Measurements from ENCODE around the gene HOXD11.

The HOXD11 gene

GRCh38 chr2:176122683-176123410, 15.8 kb downstream of the HOXD11 start, which contains the start of gene HOXD9:
HOXD9 (plus strand) TSS chr2:176122719; CDS start chr2:176122769, 50 bp downstream.
- DNase-seq, result no peak

- DNase-seq, result no peak
Observed at GRCh38 chr2:176123411-176124109, 16.5 kb downstream of the HOXD11 start.

GRCh38 chr2:176124110-176124946, 17.2 kb downstream of the HOXD11 start:
- DNase-seq, result no peak

- no peak for DNase-seq
Observed at GRCh38 chr2:176124947-176125771, 18.1 kb downstream of the HOXD11 start.

GRCh38 chr2:176125772-176126054, 18.6 kb downstream of the HOXD11 start:
- DNase-seq, result no peak

GRCh38 chr2:176126929-176127773, 20.1 kb downstream of the HOXD11 start:
- peak; percentile 78 to 79 for DNase-seq

GRCh38 chr2:176127774-176128072, 20.6 kb downstream of the HOXD11 start:
- DNase-seq, result no peak

- peak; percentile 61 to 72 for DNase-seq
Observed at GRCh38 chr2:176128172-176128981, 21.3 kb downstream of the HOXD11 start.

GRCh38 chr2:176128982-176129796, 22.1 kb downstream of the HOXD11 start, which contains the start of gene HOXD8:
HOXD8 (plus strand) TSS chr2:176129705; CDS start chr2:176130367, 662 bp downstream.
- peak; percentile 61 to 72 for DNase-seq

GRCh38 chr2:176129813-176130146, 22.7 kb downstream of the HOXD11 start:
- DNase-seq, result no peak

- DNase-seq, result peak in 1 of 2 experiments; percentile 38
Observed at GRCh38 chr2:176130147-176130956, 23.3 kb downstream of the HOXD11 start.

- DNase-seq, result peak in 1 of 2 experiments; percentile 27
Observed at GRCh38 chr2:176130957-176131847, 24.1 kb downstream of the HOXD11 start.

GRCh38 chr2:176131848-176132158, 24.7 kb downstream of the HOXD11 start:
- no peak for DNase-seq

- no peak for DNase-seq
Observed at GRCh38 chr2:176132205-176133171, 25.4 kb downstream of the HOXD11 start.

GRCh38 chr2:176133389-176133788, 26.3 kb downstream of the HOXD11 start:
- no peak for DNase-seq

GRCh38 chr2:176134035-176134434, 27.0 kb downstream of the HOXD11 start:
- DNase-seq, result no peak

- no peak for DNase-seq
Observed at GRCh38 chr2:176135035-176135440, 28.0 kb downstream of the HOXD11 start.

All from Kasumi-1 (cell line).